Brain microvascular endothelial cell (primary cell): Measurements from ENCODE around the gene ITPR2.

Source experiments
- DNase-seq: peaks from one replicate; pipeline ENCODE4 v3.0.0-alpha.2; 2020
- H3K27ac ChIP-seq: fragments of 250-450 bp; sonication (Bioruptor Pico); 2 replicates; pipeline ENCODE4 v1.5.1; 2020; ENCODE audit warnings: mild to moderate bottlenecking, moderate library complexity
- H3K27me3 ChIP-seq: fragments of 250-450 bp; sonication (Bioruptor Pico); replicated peaks from 2 replicates; pipeline ENCODE4 v1.5.1; 2020; ENCODE audit warnings: mild to moderate bottlenecking
- H3K36me3 ChIP-seq: fragments of 250-450 bp; sonication (Bioruptor Pico); replicated peaks from 2 replicates; pipeline ENCODE4 v1.5.1; 2020; ENCODE audit warnings: mild to moderate bottlenecking
- H3K4me3 ChIP-seq: 2 replicates; pipeline ENCODE4 v1.5.1; 2011; ENCODE audit warnings: low read depth, mild to moderate bottlenecking, control low read depth, low read length, moderate library complexity
- in situ Hi-C: cut with HindIII; loops from 2 replicates; pipeline ENCODE4 v1.10.0; 2017; ENCODE audit warnings: low sequenced_read_pairs, low pct_ligation_motif_present
- TF ChIP-seq, protein P1 (sequence below): IDR thresholded peaks from 2 replicates; pipeline ENCODE4 v1.5.1; 2011; ENCODE audit warnings: low read depth, mild to moderate bottlenecking, moderate library complexity, low read length, control low read depth, inconsistent platforms; ENCODE audit errors: missing control alignments

ITPR2 gene

DNA sequence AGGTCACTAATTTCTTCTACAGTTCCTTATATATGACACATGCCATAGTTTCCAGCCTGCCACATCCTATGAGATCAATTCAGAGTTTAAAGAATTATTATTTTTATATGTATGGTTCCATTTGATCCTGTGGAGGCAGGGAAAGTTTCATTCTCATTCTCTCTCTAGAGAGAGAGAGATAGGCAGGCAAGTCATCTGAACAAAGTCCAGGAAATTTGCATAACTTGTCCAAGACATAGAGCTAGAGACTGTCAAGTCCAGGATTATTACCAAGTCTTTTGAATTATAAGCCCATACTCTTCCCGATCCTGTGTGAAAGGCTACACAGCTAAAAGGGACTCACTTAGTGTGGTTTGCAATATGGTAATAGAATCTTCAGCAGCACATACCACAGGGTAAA lies 422.3 kb downstream of the ITPR2 start:
- no peaks in the 10 kb centered on the region for H3K27me3 ChIP-seq
- in situ Hi-C loops: no loop called here
- DNase-seq: no peak

DNA sequence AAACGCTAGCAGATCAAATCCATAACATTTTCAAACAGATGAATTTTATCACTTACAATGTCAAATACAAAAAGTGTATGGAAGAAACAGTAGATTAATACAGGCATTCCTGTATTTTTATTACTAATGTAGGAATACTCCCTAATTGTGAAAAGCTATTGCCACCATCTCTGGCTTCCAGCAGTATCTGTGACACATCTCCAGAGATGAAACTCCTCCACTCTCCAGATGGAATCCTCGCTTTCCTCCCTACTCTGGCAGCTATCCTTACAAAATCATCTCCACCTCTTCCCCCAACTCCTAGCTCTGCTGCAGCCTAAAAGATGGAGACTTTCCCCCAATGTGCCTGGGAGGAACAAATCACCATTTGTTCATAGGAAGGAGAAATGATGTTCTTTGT lies 426.2 kb downstream of the ITPR2 start:
- no peak for DNase-seq
- TF ChIP-seq, protein P1, sequence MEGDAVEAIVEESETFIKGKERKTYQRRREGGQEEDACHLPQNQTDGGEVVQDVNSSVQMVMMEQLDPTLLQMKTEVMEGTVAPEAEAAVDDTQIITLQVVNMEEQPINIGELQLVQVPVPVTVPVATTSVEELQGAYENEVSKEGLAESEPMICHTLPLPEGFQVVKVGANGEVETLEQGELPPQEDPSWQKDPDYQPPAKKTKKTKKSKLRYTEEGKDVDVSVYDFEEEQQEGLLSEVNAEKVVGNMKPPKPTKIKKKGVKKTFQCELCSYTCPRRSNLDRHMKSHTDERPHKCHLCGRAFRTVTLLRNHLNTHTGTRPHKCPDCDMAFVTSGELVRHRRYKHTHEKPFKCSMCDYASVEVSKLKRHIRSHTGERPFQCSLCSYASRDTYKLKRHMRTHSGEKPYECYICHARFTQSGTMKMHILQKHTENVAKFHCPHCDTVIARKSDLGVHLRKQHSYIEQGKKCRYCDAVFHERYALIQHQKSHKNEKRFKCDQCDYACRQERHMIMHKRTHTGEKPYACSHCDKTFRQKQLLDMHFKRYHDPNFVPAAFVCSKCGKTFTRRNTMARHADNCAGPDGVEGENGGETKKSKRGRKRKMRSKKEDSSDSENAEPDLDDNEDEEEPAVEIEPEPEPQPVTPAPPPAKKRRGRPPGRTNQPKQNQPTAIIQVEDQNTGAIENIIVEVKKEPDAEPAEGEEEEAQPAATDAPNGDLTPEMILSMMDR: no peak
- in situ Hi-C loops: no loop called here
- H3K4me3 ChIP-seq: no peak overlapping the region
- H3K27ac ChIP-seq: no peak overlapping the region
- no peaks in the 10 kb centered on the region for H3K36me3 ChIP-seq
- no peaks in the 10 kb centered on the region for H3K27me3 ChIP-seq

More for the DNA sequence above, 422.3 kb downstream of the ITPR2 start:
- TF ChIP-seq, protein P1: no peak
- Histone ChIP-seq H3K4me3 (no peak overlapping the region), H3K36me3 (no peaks in the 10 kb centered on the region), H3K27ac (no peak overlapping the region)

DNA sequence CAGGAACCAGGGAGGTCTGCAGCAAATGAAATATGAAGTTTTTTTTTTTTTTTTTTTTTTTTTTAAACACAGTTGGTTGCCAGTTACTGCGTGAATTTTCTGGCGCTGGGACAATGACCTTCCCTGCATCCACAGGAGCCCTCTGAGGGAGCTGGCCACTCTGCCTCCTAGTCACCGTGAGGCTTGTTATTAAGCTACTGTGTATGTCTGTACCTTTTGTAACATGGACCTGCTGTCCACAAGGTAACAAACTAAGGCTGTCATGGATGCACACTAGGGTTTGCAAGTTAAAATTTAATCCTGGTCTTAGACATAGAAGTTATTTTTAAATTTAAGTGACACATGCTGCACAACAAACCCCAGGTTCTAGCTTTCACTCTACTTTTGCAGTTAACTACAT lies 426.6 kb downstream of the ITPR2 start:
- no peaks in the 10 kb centered on the region for H3K36me3 ChIP-seq
- H3K27me3 ChIP-seq: no peaks in the 10 kb centered on the region
- in situ Hi-C loops: no loop called here
- no peak overlapping the region for H3K27ac ChIP-seq
- no peak overlapping the region for H3K4me3 ChIP-seq
- TF ChIP-seq, protein P1: no peak
- no peak for DNase-seq

DNA sequence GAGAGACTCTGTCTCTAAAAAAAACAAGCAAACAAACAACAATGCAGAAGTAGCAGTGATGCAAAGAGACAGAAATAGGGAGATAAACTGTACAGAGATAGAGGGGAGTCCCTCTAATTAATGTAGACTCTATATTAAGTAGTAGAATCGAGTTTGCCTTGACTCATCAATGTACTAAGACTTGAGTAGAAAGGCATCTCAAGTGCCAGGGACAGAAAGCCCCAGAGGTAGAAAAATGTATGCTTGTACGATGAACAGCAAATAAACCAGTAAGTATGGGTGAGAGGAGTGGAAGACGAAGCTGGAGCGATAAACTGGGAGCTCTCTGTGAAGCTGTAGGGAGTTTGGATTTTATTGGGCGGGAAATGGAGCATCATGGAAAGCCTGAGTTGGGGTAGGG lies 429.4 kb downstream of the ITPR2 start:
- Histone ChIP-seq H3K36me3 (no peaks in the 10 kb centered on the region), H3K27ac (no peak overlapping the region), H3K4me3 (no peak overlapping the region), H3K27me3 (no peaks in the 10 kb centered on the region)
- DNase-seq: no peak
- in situ Hi-C loops: no loop called here
- TF ChIP-seq, protein P1: no peak

DNA sequence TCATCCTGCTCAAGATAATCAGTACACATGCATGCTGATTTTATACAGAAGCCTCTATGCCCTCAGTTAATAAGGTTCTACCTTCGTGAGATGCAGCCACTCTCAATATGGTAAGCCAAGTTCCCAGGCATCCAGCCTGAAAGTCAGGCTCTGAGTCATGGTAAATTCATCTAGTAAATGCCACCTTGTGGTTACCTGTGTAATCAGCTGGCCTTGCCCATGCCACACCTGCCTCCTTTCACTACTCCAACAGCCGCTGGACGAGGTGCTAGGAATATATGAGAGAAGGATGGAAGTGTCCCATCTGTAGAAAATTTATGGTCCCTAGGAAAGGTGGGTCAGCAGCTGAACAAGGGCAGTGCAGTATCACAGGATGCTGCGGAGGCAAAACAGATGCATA lies 430.3 kb downstream of the ITPR2 start:
- TF ChIP-seq, protein P1: no peak
- DNase-seq: no peak

DNA sequence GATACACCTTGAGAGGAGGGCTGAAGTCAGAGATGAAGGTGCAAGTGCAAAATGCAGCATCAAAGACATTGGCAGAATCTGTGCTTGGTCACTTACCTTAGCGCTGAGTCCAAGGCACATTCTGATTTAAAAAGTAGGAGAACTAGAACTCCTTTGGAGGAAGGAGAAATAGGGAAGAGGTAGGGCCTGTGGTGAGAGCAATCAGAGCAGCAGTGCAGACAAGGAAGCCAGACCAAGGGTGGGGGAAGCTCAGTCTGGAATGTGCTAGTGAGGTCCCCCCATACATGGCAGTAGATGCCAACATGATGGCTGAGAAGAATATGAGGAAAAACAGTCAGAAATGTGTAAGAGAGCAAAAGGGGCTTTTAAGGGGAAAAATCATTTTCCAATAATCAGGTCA lies 431.1 kb downstream of the ITPR2 start:
- no peak overlapping the region for H3K4me3 ChIP-seq
- H3K36me3 ChIP-seq: no peaks in the 10 kb centered on the region
- no peak overlapping the region for H3K27ac ChIP-seq
- no peak for DNase-seq
- TF ChIP-seq, protein P1: no peak
- H3K27me3 ChIP-seq: no peaks in the 10 kb centered on the region
- in situ Hi-C loops: no loop called here

More for the DNA sequence above, 430.3 kb downstream of the ITPR2 start:
- no peak overlapping the region for H3K27ac ChIP-seq
- H3K36me3 ChIP-seq: no peaks in the 10 kb centered on the region
- H3K27me3 ChIP-seq: no peaks in the 10 kb centered on the region
- in situ Hi-C loops: no loop called here
- no peak overlapping the region for H3K4me3 ChIP-seq
